Osteocyte (in vitro differentiated cells): ENCODE data around the gene CISD2. TPM values are rescaled to one million over a fixed set of nuclear protein-coding genes. Genes with fewer than 3 reads are reported as not detected.

ENCODE experiments used
- DNase-seq: peaks from one replicate; pipeline ENCODE4 v3.0.0; 2021; ENCODE audit warnings: mixed read lengths; ENCODE audit not compliant: unreplicated experiment; ENCODE audit errors: extremely low spot score
- H3K27ac Mint-ChIP-seq: one replicate; pipeline ENCODE4 v1.8.0; 2021; ENCODE audit warnings: mild to moderate bottlenecking, mixed read lengths; ENCODE audit not compliant: unreplicated experiment
- H3K27me3 Mint-ChIP-seq: one replicate; pipeline ENCODE4 v1.8.0; 2021; ENCODE audit warnings: mixed read lengths; ENCODE audit not compliant: unreplicated experiment
- H3K36me3 Mint-ChIP-seq: one replicate; pipeline ENCODE4 v1.8.0; 2021; ENCODE audit warnings: mixed read lengths; ENCODE audit not compliant: unreplicated experiment
- H3K4me1 Mint-ChIP-seq: one replicate; pipeline ENCODE4 v1.8.0; 2021; ENCODE audit warnings: mixed read lengths; ENCODE audit not compliant: unreplicated experiment
- H3K4me3 Mint-ChIP-seq: one replicate; pipeline ENCODE4 v1.8.0; 2021; ENCODE audit warnings: mild to moderate bottlenecking, moderate library complexity, mixed read lengths; ENCODE audit not compliant: unreplicated experiment
- H3K9me3 Mint-ChIP-seq: one replicate; pipeline ENCODE4 v1.8.0; 2021; ENCODE audit warnings: mixed read lengths; ENCODE audit not compliant: unreplicated experiment
- CTCF ChIP-seq: fragments of 200-600 bp; sonication (generic); IDR thresholded peaks from 2 replicates; pipeline ENCODE4 v1.5.0; 2021; ENCODE audit warnings: antibody characterized with exemption, mild to moderate bottlenecking, moderate library complexity
- total RNA-seq: library from RNA; stranded (reverse); gene quantifications from 2 replicates; pipeline ENCODE4 v1.2.1, GENCODE V29; 2021

CISD2 gene
- total RNA-seq, 1 donor from 2014 or later, result 30.4 TPM

GRCh38 chr4:102827674-102828496, 40.9 kb upstream of the CISD2 start:
- peaks cover under 1% of the 10 kb centered on the region for H3K36me3 Mint-ChIP-seq
- TF ChIP-seq CTCF, result no peak
- peak; percentile 99 for DNase-seq
- H3K27me3 Mint-ChIP-seq, result no peaks in the 10 kb centered on the region
- H3K4me3 Mint-ChIP-seq, result no peak overlapping the region
- H3K4me1 Mint-ChIP-seq, result peaks cover 27% of the 10 kb centered on the region
- no peaks in the 10 kb centered on the region for H3K9me3 Mint-ChIP-seq
- H3K27ac Mint-ChIP-seq, result no peak overlapping the region

GRCh38 chr4:102828497-102828808, 40.3 kb upstream of the CISD2 start:
- H3K27ac Mint-ChIP-seq, result no peak overlapping the region
- no peaks in the 10 kb centered on the region for H3K9me3 Mint-ChIP-seq
- no peak for TF ChIP-seq CTCF
- no peak overlapping the region for H3K4me3 Mint-ChIP-seq
- no peaks in the 10 kb centered on the region for H3K36me3 Mint-ChIP-seq
- peaks cover 22% of the 10 kb centered on the region for H3K4me1 Mint-ChIP-seq
- no peaks in the 10 kb centered on the region for H3K27me3 Mint-ChIP-seq
- no peak for DNase-seq

- no peak for TF ChIP-seq CTCF
- no peaks in the 10 kb centered on the region for H3K36me3 Mint-ChIP-seq
- H3K27ac Mint-ChIP-seq, result no peak overlapping the region
- H3K4me3 Mint-ChIP-seq, result no peak overlapping the region
- no peaks in the 10 kb centered on the region for H3K27me3 Mint-ChIP-seq
- DNase-seq, result no peak
- H3K9me3 Mint-ChIP-seq, result no peaks in the 10 kb centered on the region
- H3K4me1 Mint-ChIP-seq, result peaks cover 10% of the 10 kb centered on the region
These were observed 39.0 kb upstream of the CISD2 start for GRCh38 chr4:102829803-102830202.

- Mint-ChIP-seq H3K36me3 (no peaks in the 10 kb centered on the region), H3K27ac (no peak overlapping the region), H3K4me1 (peaks cover 10% of the 10 kb centered on the region)
These were observed 36.7 kb upstream of the CISD2 start for GRCh38 chr4:102832105-102832504.

More at GRCh38 chr4:102832105-102832504, 36.7 kb upstream of the CISD2 start:
- Mint-ChIP-seq H3K9me3 (no peaks in the 10 kb centered on the region), H3K4me3 (no peak overlapping the region), H3K27me3 (no peaks in the 10 kb centered on the region)
- DNase-seq, result no peak
- TF ChIP-seq CTCF, result no peak
